AG09319 (cell line): ENCODE data around the gene DNAH5.

Experiments used
- DNase-seq: peaks from one replicate; pipeline ENCODE4 v3.0.0-alpha.2; 2010; ENCODE audit warnings: low read depth; ENCODE audit errors: extremely low read depth
- CTCF ChIP-seq: IDR thresholded peaks from 2 replicates; pipeline ENCODE4 v1.5.1; 2011; ENCODE audit warnings: low read depth, mild to moderate bottlenecking, inconsistent platforms, low read length, moderate library complexity

DNAH5 gene

GRCh38 chr5:13771011-13771571 lies 173.4 kb downstream of the DNAH5 start:
- TF ChIP-seq CTCF, result no peak

DNA sequence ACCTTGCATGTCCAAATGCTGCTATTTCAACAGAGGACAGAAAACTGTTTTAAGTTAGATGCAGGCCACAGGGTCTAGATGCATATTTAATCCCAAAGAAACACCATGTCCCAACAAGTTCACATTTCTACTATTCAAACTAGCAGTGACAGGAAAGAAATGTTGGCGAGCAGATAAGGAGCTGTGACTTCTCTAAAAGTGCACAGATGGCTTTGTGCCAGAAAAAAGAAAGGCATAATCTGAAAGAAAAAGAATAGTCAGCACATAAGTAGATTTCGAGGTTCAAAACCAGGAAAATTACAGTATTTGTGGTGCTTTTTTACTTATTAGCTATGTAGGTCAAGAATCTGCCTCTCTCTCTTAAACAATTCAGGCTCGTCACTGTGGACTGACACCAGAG lies 178.3 kb downstream of the DNAH5 start:
- DNase-seq, result no peak
- TF ChIP-seq CTCF, result no peak

More at GRCh38 chr5:13771011-13771571, 173.4 kb downstream of the DNAH5 start:
- peak; percentile 1 for DNase-seq

- no peak for TF ChIP-seq CTCF
- no peak for DNase-seq
Measured at GRCh38 chr5:13763719-13764118, 180.8 kb downstream of the DNAH5 start.

- DNase-seq, result no peak
- no peak for TF ChIP-seq CTCF
Measured at GRCh38 chr5:13749766-13750165, 194.7 kb downstream of the DNAH5 start.

- no peak for TF ChIP-seq CTCF
- DNase-seq, result no peak
Measured at GRCh38 chr5:13746026-13746425, 198.5 kb downstream of the DNAH5 start.

- peak; percentile 12 for DNase-seq
- TF ChIP-seq CTCF, result no peak
Measured at GRCh38 chr5:13745508-13745907, 199.0 kb downstream of the DNAH5 start.

DNA sequence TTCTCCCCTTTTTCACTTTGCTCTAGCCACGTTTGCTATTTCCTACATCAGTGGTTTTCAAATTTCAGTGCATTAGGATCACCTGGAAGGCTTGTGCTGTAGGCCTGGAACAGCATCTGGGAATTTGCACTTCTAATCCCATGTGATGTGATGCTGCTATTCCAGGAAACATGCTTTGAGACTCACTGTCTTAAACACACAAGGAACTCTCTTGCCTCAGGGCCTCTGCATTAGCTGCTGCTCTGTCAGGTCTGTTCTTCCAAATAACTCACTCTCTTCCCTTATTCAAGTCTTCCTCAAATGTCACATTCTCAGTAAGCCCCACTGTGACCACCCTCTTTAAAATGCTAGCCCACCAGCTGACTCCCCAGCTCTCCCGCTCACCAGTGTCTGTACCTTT lies 204.0 kb downstream of the DNAH5 start:
- no peak for DNase-seq
- TF ChIP-seq CTCF, result no peak
